CD4-positive, alpha-beta T cell treated with Interleukin-1 beta for 1 hour (primary cell): Measurements from ENCODE around the gene ATL1.
"Not testable (repeated sequence)": the region's sequence is repeated elsewhere in the genome, so short reads cannot be mapped to it uniquely, and the experiment has no call there.

Experiments
- DNase-seq, 2 donors: peaks; one replicate each; pipeline ENCODE4 v3.0.0-alpha.2; 2020 to 2022

The ATL1 gene

GRCh38 chr14:50538034-50538433 lies 21.9 kb upstream of the ATL1 start:
- not testable (repeated sequence) for DNase-seq

DNA sequence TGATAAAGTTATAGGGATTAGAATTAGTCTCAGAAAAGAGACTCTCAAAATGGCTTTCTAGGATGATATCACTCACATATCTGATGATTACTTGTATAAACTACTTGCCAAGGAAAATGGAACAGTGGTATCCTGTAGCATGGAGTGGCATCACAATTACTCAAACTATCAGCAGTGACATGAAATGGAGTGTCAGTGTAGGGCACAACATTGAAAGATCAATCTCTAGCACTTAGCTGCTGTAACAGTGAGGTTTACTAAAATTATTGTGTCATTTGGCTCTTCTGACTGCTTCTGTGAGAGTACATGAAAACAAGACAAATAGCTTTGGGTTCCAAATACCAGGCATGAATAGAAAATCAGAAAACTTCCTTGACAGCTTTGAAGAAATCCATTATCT lies 20.9 kb upstream of the ATL1 start:
- no peak for DNase-seq

GRCh38 chr14:50541159-50541567 lies 18.8 kb upstream of the ATL1 start:
- no peak for DNase-seq

DNA sequence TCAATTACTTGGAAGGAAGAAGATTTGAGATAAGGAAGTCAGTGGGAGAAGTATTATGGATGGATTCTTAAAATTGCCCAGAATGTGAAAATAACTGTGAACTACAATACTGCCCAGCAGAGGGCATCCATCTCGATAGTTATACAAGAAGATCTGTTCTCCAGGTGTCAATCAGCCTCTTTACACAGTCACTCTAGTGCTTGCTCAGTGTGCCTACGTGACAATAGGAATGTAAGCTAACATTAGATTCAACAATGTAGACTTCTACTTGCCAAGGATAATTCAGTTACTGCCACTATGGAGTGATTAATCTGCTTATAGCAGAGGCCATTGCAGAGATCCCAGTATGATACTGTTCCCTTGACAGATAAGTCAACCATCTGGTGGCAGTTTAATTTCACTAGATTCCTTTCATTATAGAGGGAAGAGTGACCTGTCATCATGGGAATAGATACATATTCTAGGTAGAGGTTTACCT lies 17.0 kb upstream of the ATL1 start:
- peak; percentile 15 to 55 for DNase-seq

DNA sequence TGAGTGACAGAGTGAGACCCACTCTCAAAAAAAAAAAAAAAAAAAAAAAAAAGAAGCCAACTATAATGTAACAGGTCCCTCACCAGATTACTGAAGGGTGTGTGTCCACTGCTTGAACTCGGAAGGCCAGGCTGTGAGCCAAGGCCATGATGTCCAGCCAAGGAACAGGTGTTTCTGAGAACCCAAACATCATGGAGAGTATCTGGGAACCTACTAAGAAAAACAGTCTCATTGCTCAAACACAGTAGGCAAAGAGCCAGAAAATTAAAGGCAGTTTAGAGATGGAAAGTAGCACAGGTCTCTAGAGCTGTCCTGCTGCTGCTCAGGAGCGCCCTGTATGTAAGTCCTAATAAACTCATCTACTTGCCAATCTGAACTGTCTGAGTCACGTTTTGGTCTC lies 15.0 kb upstream of the ATL1 start:
- no peak for DNase-seq

- no peak for DNase-seq
Observed at GRCh38 chr14:50545618-50546017, 14.3 kb upstream of the ATL1 start.

DNA sequence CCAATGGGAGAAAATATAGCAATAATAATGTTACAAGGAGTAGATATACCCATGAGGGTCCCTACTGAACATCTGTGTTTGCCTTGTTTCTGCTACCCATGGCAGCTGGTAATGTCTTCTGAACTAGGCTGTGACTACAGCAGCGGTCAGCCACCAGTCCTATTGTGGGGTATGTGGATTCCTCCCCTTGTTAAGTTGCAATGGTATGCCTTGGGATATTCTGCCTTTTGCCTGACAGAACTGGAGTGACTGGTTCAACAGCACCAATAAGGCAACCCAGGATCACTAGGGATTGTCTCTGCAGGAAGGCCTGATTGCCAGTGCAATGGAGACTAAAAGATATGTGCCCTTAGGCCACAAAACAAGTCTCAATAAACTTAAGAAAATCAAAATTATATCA lies 9.7 kb upstream of the ATL1 start:
- no peak for DNase-seq

DNA sequence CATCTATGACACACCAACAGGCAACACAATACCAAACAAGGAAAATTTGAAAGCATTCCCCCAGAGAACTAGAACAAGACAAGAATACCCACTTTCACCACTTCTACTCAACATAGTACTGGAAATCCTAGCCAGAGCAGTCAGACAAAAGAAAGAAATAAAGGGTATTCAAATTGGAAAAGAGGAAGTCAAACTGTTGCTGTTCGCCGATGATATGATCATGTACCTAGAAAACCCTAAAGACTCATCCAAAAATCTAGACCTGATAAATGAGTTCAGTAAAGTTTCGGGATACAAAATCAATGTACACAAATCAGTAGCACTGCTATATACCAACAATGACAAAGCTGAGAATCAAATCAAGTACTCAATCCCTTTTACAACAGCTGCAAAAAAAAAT lies 8.1 kb upstream of the ATL1 start:
- DNase-seq, result no peak

DNA sequence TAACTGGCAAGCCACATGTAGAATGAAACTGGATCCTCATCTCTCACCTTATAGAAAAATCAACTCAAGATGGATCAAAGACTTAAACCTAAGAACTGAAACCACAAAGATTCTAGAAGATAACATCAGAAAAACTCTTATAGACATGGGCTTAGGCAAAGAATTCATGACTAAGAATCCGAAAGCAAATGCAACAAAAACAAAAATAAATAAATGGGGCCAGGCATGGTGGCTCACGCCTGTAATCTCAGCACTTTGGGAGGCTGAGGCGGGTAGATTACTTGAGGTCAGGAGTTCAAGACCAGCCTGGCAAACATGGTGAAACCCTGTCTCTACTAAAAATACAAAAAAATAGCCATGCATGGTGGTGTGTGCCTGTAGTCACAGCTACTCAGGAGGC lies 7.1 kb upstream of the ATL1 start:
- not testable (repeated sequence) for DNase-seq

DNA sequence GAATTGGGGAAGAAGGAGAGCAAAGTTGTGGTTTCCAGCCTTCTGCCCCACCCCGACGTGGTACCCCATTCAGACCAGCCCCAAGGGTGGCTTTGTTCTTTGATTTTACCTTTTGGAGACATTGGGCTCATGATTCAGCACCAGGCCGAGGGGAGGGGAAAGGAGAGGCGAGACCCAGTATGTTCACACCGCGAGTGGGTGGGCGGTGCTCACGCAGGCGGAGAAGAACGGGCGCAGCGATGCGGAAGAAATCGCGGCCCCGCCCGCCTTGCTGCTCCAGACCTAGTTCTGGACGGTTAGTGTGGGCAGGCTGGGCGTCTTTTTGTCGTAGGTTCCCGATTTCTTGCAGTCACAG lies 963 bp downstream of the ATL1 start:
- peak; percentile 13 to 35 for DNase-seq

DNA sequence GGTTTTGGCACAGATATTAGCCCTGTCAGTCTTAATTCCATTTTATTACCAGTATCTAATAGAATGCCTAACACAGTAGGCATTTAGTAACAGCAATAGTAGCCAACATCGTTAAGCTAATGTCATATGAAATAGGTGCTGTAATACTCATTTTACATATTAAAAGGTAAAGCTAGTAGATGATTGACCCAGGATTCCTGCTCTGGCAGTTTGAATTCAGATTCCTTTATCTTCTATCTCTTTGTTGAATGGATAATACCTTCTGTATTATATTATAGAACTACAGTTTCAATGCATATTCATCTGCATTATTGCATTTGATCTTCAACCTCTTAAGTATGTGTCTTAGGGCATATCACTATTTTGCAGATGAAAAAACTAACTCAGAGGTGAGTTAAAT lies 2.9 kb downstream of the ATL1 start:
- no peak for DNase-seq

- no peak for DNase-seq
Observed at GRCh38 chr14:50569714-50570274, 9.8 kb downstream of the ATL1 start.

DNA sequence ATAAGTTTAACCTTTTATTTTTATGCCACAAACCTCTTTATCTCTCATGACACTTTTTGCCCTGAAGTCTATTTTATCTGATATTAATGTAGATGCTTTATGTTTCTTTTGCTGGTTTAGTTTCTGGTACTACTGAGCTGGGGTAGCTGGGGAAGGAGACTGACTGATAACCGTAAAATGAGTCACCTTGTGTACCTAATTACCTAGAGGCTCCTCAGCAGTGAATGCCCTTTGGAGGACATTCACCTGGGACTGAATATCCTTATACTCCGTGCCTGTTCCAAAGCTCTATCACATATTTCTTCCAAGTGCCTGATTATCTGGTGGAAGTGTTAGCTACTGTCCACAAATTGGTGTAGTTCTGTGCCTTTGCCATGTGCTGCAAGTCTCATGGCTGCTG lies 13.9 kb downstream of the ATL1 start:
- DNase-seq, result no peak

DNA sequence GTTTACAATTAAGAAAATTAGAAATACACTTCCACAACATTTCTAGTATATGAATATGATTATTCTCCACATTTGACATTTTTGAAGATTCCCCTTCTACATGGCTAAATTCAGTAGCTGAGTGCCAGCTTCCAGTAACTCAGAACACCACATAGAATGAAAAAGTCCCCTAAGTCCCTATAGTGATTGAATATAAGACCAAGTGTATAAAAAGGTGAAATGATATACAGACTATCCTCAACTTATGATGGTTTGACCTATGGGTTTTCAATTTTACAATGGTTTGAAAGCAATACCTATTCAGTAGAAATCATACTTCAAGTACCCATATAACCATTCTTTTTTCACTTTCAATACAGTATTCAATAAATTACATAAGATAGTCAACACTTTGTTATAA lies 15.8 kb downstream of the ATL1 start:
- no peak for DNase-seq

DNA sequence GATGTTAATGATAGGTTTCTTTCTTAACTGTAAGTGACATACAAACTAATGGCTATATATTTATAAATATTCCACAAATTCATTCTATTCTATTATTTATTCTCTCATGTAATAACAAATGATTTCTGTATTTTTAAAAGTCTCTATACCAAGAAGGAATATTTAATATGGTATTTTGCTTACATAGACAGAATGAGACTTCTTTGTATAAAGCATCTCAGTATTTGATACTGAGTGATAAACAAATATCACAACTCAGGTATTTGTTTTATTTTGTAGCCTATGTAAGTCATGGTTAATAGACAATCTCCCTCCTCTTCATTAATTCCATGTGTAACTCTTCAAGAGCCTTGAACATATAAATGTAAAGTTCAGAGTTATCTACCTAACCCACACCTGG lies 18.0 kb downstream of the ATL1 start:
- no peak for DNase-seq

DNA sequence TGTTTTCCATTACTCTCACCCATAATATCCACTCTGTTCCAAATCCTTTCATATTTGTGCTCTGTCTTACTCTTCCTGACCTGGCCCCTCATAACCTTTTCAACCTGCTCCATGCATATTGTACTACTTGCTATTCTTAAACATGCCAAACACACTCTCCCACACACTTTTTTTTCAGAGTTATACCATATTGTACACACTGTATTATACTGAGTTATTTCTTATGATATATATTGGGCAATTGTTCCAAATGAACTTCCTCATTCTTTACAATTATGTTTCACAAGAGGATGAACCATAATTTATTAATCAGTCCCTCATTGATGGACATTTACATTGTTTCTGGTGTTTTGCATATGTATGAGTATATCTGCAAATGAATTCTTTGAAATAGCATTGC lies 18.5 kb downstream of the ATL1 start:
- DNase-seq, result no peak

GRCh38 chr14:50590464-50590863 lies 30.5 kb downstream of the ATL1 start:
- DNase-seq, result no peak

DNA sequence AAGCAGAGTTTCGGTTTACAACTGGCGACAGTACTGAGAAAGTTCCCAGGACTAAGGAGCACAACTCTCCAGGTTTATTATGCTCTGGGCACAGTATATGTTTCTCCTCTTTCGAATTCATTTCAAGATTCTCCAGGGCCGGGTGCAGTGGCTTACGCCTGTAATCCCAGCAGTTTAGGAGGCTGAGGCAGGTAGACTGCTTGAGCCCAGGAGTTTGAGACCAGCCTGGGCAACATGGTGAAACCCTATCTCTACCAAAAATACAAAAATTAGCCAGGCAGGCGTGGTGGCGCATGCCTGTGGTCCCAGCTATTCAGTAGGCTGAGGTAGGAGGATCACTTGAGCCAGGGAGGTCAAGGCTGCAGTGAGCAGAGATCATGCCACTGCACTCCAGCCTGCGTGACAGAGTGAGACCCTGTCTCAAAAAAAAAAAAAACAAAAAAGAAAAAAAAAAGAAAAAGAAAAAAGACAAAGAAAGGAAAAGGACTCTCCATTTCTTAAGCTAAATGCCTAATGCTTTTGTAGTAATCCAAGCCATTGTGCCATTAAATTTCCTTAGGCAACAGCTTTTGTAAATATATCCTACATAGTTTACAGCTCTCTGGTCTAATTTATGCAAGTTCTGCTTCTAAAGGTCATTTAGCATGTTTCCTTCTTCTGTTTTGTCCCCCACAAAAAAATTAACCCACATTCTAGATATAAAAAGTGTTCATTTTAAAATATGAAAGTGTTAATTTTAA lies 34.8 kb downstream of the ATL1 start:
- DNase-seq, result no peak

GRCh38 chr14:50598765-50599164 lies 38.8 kb downstream of the ATL1 start:
- DNase-seq, result no peak

- DNase-seq, result peak in 1 of 2 donors; percentile 32
Observed at GRCh38 chr14:50599700-50600444, 39.9 kb downstream of the ATL1 start.

DNA sequence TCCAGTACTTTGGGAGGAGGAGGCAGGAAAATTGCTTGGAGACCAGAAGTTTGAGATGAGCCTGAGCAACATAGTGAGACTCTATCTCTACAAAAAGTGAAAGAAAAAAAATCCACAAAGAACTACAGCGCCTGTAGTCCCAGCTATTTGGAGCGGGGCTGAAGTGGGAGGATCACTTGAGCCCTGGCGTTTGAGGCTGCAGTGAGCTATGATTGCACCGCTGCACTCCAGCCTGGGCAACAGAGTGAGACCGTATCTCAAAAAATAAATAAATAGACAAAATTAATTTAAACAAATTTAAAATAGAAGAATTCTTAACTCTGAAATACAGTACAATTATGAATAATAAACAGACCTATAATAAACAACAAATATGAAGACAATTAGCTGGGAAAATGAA lies 40.9 kb downstream of the ATL1 start:
- DNase-seq, result no peak

GRCh38 chr14:50601394-50601793 lies 41.4 kb downstream of the ATL1 start:
- DNase-seq, result no peak

- no peak for DNase-seq
Observed at GRCh38 chr14:50602035-50602434, 42.1 kb downstream of the ATL1 start.

DNA sequence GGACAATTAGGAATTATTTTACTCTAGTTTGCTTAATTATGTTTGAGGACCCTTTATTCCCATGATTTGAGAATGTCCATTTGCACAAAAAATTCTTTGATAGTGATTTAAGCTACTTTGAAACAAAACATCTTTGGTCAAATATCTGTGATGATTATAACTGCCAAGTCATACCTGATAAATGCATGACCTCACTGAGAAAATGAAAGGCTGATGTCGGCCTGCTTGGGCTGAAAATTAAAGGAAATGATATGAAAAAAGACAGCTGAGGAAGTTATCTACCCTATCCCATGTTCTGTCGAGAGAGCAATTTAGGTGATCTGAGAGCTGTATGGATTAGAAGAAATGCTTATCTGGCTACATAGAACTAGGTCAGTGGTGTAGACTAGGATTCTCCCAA lies 43.6 kb downstream of the ATL1 start:
- no peak for DNase-seq
